Stimulated activated CD8-positive, alpha-beta memory T cell treated with anti-CD3 and anti-CD28 coated beads, Interleukin-4, amount 100 ng/mL, for 24 hours (primary cell): ENCODE measurements around the gene ZDHHC11.
A peak's percentile ranks its signal among the peaks of the same experiment; 100 is the strongest.
"Not testable (repeated sequence)": the region's sequence is repeated elsewhere in the genome, so short reads cannot be mapped to it uniquely, and the experiment has no call there.

Source experiments
- DNase-seq: peaks from one replicate; pipeline ENCODE4 v3.0.0-alpha.2; 2020; ENCODE audit warnings: low read depth

The ZDHHC11 gene

GRCh38 chr5:801472-801871 is 49.3 kb downstream of the ZDHHC11 start:
- no peak for DNase-seq

- DNase-seq: not testable (repeated sequence)
These were observed 49.7 kb downstream of the ZDHHC11 start for GRCh38 chr5:801055-801454.

GRCh38 chr5:798505-799138 is 52.2 kb downstream of the ZDHHC11 start:
- not testable (repeated sequence) for DNase-seq

GRCh38 chr5:797986-798385 is 52.8 kb downstream of the ZDHHC11 start:
- DNase-seq: not testable (repeated sequence)

- DNase-seq: not testable (repeated sequence)
These were observed 54.9 kb downstream of the ZDHHC11 start for GRCh38 chr5:795873-796272.

- not testable (repeated sequence) for DNase-seq
These were observed 55.8 kb downstream of the ZDHHC11 start for GRCh38 chr5:794948-795347.

GRCh38 chr5:788703-789102 is 62.1 kb downstream of the ZDHHC11 start:
- DNase-seq: not testable (repeated sequence)

GRCh38 chr5:787857-788233 is 62.9 kb downstream of the ZDHHC11 start:
- not testable (repeated sequence) for DNase-seq

GRCh38 chr5:787224-787856 is 63.4 kb downstream of the ZDHHC11 start:
- not testable (repeated sequence) for DNase-seq

GRCh38 chr5:785181-785705 is 65.5 kb downstream of the ZDHHC11 start:
- DNase-seq: not testable (repeated sequence)

- peak; percentile 90 for DNase-seq
These were observed 66.2 kb downstream of the ZDHHC11 start, which contains the start of gene ZDHHC11B for GRCh38 chr5:784428-785177. Gene ZDHHC11B, minus strand, starts transcription at chr5:784729. Its CDS starts 17,810 bp downstream, at chr5:766919.

GRCh38 chr5:783881-784427 is 66.8 kb downstream of the ZDHHC11 start:
- DNase-seq: not testable (repeated sequence)

GRCh38 chr5:783049-783802 is 67.6 kb downstream of the ZDHHC11 start:
- DNase-seq: not testable (repeated sequence)

- not testable (repeated sequence) for DNase-seq
These were observed 68.4 kb downstream of the ZDHHC11 start for GRCh38 chr5:782356-782755.

GRCh38 chr5:780571-780970 is 70.2 kb downstream of the ZDHHC11 start:
- not testable (repeated sequence) for DNase-seq

- DNase-seq: not testable (repeated sequence)
These were observed 71.8 kb downstream of the ZDHHC11 start for GRCh38 chr5:778967-779366.

- not testable (repeated sequence) for DNase-seq
These were observed 72.4 kb downstream of the ZDHHC11 start for GRCh38 chr5:778421-778820.

- DNase-seq: no peak
These were observed 73.0 kb downstream of the ZDHHC11 start for GRCh38 chr5:777756-778161.

- DNase-seq: no peak
These were observed 73.7 kb downstream of the ZDHHC11 start for GRCh38 chr5:776862-777711.
